CD14-positive monocyte (primary cell): ENCODE measurements around the gene DLEU7. TPM values are rescaled to one million over a fixed set of nuclear protein-coding genes. Genes with fewer than 3 reads are reported as not detected.

Experiments
- DNase-seq, 3 donors: peaks; one replicate each; pipeline ENCODE4 v3.0.0-alpha.2; 2011 to 2022
- H2AFZ ChIP-seq: 2 replicates; pipeline ENCODE4 v1.6.0; 2012; ENCODE audit warnings: mild to moderate bottlenecking, low read depth, low read length, inconsistent platforms; ENCODE audit not compliant: insufficient read depth, poor library complexity, severe bottlenecking
- H3K27ac ChIP-seq, 2 donors: 1 replicate in 1 of 2; 2 replicates in 1 of 2; pipeline ENCODE4 v1.5.1; 2012 to 2013; ENCODE audit warnings: low read length in 2 of 2, control low read depth in 1 of 2, inconsistent platforms in 1 of 2, low read depth in 1 of 2, mild to moderate bottlenecking in 1 of 2
- H3K27me3 ChIP-seq, 2 donors: one replicate each; pipeline versions ENCODE4 v1.6.0 to v1.6.1; 2011 to 2013; ENCODE audit warnings: low read length in 2 of 2; ENCODE audit not compliant: control insufficient read depth in 2 of 2, insufficient read depth in 2 of 2
- H3K36me3 ChIP-seq, 2 donors: replicated peaks in 1 of 2; 1 replicate in 1 of 2; 2 replicates in 1 of 2; pipeline versions ENCODE4 v1.5.1 to v1.6.1; 2012 to 2013; ENCODE audit warnings: low read length in 2 of 2, control low read depth in 1 of 2, inconsistent platforms in 1 of 2, mild to moderate bottlenecking in 1 of 2; ENCODE audit not compliant: insufficient read depth in 2 of 2, control insufficient read depth in 1 of 2
- H3K4me1 ChIP-seq, 2 donors: 1 replicate in 1 of 2; 2 replicates in 1 of 2; pipeline versions ENCODE4 v1.5.1 to v1.6.1; 2012 to 2013; ENCODE audit warnings: low read length in 2 of 2, control low read depth in 1 of 2, inconsistent platforms in 1 of 2, mild to moderate bottlenecking in 1 of 2, moderate library complexity in 1 of 2; ENCODE audit not compliant: insufficient read depth in 2 of 2, control insufficient read depth in 1 of 2
- H3K4me2 ChIP-seq: replicated peaks from 2 replicates; pipeline ENCODE3; 2012; ENCODE audit warnings: low read length, moderate library complexity, mild to moderate bottlenecking; ENCODE audit not compliant: poor library complexity, severe bottlenecking; ENCODE audit errors: extremely low read depth
- H3K4me3 ChIP-seq, 3 experiments: fragments of 200-600 bp in 1 of 3; sonication (generic) in 1 of 3; replicated peaks in 1 of 3; 1 replicate in 2 of 3; 2 replicates in 1 of 3; pipeline ENCODE4 v1.5.1; 2011 to 2013; ENCODE audit warnings: low read length in 3 of 3, mild to moderate bottlenecking in 3 of 3, control low read depth in 2 of 3, low read depth in 2 of 3, inconsistent platforms in 1 of 3, moderate library complexity in 1 of 3
- H3K79me2 ChIP-seq: 2 replicates; pipeline ENCODE4 v1.6.0; 2012; ENCODE audit warnings: mild to moderate bottlenecking, control low read depth, inconsistent platforms, low read length, moderate library complexity; ENCODE audit not compliant: insufficient read depth
- H3K9ac ChIP-seq: 2 replicates; pipeline ENCODE4 v1.6.0; 2017; ENCODE audit warnings: low read length, mild to moderate bottlenecking; ENCODE audit not compliant: insufficient read depth, poor library complexity, severe bottlenecking
- H3K9me3 ChIP-seq, 2 donors: replicated peaks in 1 of 2; 1 replicate in 1 of 2; 2 replicates in 1 of 2; pipeline versions ENCODE4 v1.5.1 to v1.6.1; 2012 to 2013; ENCODE audit warnings: low read length in 2 of 2, control low read depth in 1 of 2; ENCODE audit not compliant: control insufficient read depth in 1 of 2, insufficient read depth in 1 of 2
- H4K20me1 ChIP-seq: 2 replicates; pipeline ENCODE4 v1.6.0; 2012; ENCODE audit warnings: mild to moderate bottlenecking, low read length, control low read depth, moderate library complexity; ENCODE audit not compliant: insufficient read depth
- H3K27ac Mint-ChIP-seq, 7 donors: one replicate each; pipeline ENCODE4 v1.8.0; 2020; ENCODE audit warnings: mild to moderate bottlenecking in 7 of 7, mixed read lengths in 7 of 7, moderate library complexity in 6 of 7, inconsistent platforms in 2 of 7
- H3K27me3 Mint-ChIP-seq, 3 donors: one replicate each; pipeline ENCODE4 v1.8.0; 2021 to 2022; ENCODE audit warnings: low read depth in 3 of 3, mild to moderate bottlenecking in 3 of 3, mixed read lengths in 3 of 3, moderate library complexity in 3 of 3, inconsistent platforms in 1 of 3
- H3K36me3 Mint-ChIP-seq, 2 donors: one replicate each; pipeline ENCODE4 v1.8.0; 2020; ENCODE audit warnings: mixed read lengths in 2 of 2, inconsistent platforms in 1 of 2, mild to moderate bottlenecking in 1 of 2
- H3K4me1 Mint-ChIP-seq: one replicate; pipeline ENCODE4 v1.8.0; 2020; ENCODE audit warnings: mild to moderate bottlenecking, mixed read lengths
- H3K4me3 Mint-ChIP-seq, 2 donors: one replicate each; pipeline ENCODE4 v1.8.0; 2020; ENCODE audit warnings: mild to moderate bottlenecking in 2 of 2, mixed read lengths in 2 of 2, moderate library complexity in 1 of 2
- H3K9me3 Mint-ChIP-seq, 7 donors: one replicate each; pipeline ENCODE4 v1.8.0; 2020 to 2022; ENCODE audit warnings: mixed read lengths in 7 of 7, mild to moderate bottlenecking in 6 of 7, moderate library complexity in 6 of 7, inconsistent platforms in 2 of 7
- WGBS: methylation state at CpG from one replicate; pipeline ENCODE4 v1.1.5; 2013; ENCODE audit warnings: missing lambda C conversion rate; ENCODE audit not compliant: insufficient coverage; 5-methylcytosine and 5-hydroxymethylcytosine counted together
- intact Hi-C, 2 donors: fragments of 100-400 bp; cut with micrococcal nuclease; formaldehyde crosslinking; loops; one replicate each; pipeline versions ENCODE4 v1.15.0 to v1.15.1; 2023
- polyA plus RNA-seq, 3 donors: library from polyadenylated mRNA; depleted of rRNA in 1 of 3; unstranded in 2 of 3; stranded (reverse) in 1 of 3; fragments of 300-500 nt in 2 of 3; fragments of >200 nt in 1 of 3; fragmentation: Illumina TruSeq in 2 of 3; gene quantifications; 1 replicate in 2 of 3; 2 replicates in 1 of 3; pipeline ENCODE4 v1.2.3, GENCODE V29; 2012 to 2021
- TF ChIP-seq, protein P1 (sequence below): fragments of 200-600 bp; IDR thresholded peaks from one replicate; pipeline ENCODE4 v1.8.0; 2022; ENCODE audit warnings: antibody characterized with exemption, mild to moderate bottlenecking

Gene DLEU7
- polyA plus RNA-seq, 3 donors: 1.4 to 16.1 (median 13.0) TPM

DNA sequence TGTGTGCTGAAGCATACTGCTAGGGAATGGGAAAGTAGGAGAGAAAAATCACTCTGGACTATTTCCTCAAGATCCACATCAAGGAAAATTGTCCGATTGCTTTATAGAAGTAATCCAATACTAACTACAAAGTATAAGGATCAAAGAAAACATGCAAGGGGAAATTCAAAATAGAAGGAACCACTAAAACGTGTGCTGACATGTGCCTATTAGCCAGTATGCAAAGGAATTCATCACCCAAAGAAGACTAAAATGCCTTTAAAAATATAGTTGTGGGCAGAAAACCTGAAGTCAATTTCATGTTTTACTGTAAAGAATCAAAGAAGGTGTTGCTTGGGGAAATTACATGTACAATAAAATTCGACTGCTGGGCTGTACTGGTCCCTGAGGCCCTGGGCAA, 14.3 kb downstream of the DLEU7 start:
- peaks cover 22 to 32% of the 10 kb centered on the region in 2 donors for H3K4me1 ChIP-seq
- DNase-seq: no peak
- peaks cover 0 to 4% (median 0%) of the 10 kb centered on the region in 3 donors for H3K27me3 Mint-ChIP-seq
- no CpG with 5 or more reads among the region's 3 CpGs for WGBS
- H3K9me3 Mint-ChIP-seq: peaks cover 6 to 19% (median 11%) of the 10 kb centered on the region in 7 donors
- H3K27me3 ChIP-seq: no peaks in the 10 kb centered on the region
- no peak overlapping the region for H3K27ac Mint-ChIP-seq
- no peak overlapping the region for H2AFZ ChIP-seq
- no peaks in the 10 kb centered on the region for H3K36me3 ChIP-seq
- H4K20me1 ChIP-seq: no peaks in the 10 kb centered on the region
- TF ChIP-seq, protein P1, sequence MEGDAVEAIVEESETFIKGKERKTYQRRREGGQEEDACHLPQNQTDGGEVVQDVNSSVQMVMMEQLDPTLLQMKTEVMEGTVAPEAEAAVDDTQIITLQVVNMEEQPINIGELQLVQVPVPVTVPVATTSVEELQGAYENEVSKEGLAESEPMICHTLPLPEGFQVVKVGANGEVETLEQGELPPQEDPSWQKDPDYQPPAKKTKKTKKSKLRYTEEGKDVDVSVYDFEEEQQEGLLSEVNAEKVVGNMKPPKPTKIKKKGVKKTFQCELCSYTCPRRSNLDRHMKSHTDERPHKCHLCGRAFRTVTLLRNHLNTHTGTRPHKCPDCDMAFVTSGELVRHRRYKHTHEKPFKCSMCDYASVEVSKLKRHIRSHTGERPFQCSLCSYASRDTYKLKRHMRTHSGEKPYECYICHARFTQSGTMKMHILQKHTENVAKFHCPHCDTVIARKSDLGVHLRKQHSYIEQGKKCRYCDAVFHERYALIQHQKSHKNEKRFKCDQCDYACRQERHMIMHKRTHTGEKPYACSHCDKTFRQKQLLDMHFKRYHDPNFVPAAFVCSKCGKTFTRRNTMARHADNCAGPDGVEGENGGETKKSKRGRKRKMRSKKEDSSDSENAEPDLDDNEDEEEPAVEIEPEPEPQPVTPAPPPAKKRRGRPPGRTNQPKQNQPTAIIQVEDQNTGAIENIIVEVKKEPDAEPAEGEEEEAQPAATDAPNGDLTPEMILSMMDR: no peak
- H3K9ac ChIP-seq: no peak overlapping the region
- H3K9me3 ChIP-seq: no peaks in the 10 kb centered on the region
- H3K36me3 Mint-ChIP-seq: peaks cover 8 to 12% of the 10 kb centered on the region in 2 donors
- no peak overlapping the region for H3K4me3 ChIP-seq
- peaks cover 30% of the 10 kb centered on the region for H3K4me1 Mint-ChIP-seq
- H3K4me2 ChIP-seq: no peak overlapping the region
- H3K4me3 Mint-ChIP-seq: no peak overlapping the region
- intact Hi-C loops: no loop called here
- H3K27ac ChIP-seq: peak overlapping the region in 1 of 2 donors; percentile 15
- H3K79me2 ChIP-seq: no peaks in the 10 kb centered on the region

DNA sequence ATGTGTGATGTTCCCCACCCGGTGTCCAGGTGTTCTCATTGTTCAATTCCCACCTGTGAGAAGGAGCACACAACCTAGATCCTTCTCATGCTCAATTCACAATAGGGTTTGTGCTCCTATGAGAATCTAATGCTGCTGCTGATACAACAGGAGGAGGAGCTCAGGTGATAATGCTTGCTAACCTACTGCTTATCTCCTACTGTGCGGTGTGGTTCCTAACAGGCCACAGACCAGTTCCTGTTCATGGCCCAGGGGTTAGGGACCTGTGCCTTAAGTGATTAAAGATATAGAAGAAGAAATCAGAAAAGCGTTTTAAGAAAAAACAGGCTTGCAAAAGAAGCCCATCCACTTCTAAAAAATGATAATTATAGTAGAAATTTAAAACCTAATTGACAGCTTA, 17.5 kb downstream of the DLEU7 start:
- Histone ChIP-seq H3K4me1 (peaks cover 22 to 32% of the 10 kb centered on the region in 2 donors), H3K27me3 (no peaks in the 10 kb centered on the region), H2AFZ (no peak overlapping the region), H3K27ac (no peak overlapping the region), H3K9me3 (no peaks in the 10 kb centered on the region), H3K36me3 (no peaks in the 10 kb centered on the region), H3K4me3 (no peak overlapping the region), H3K4me2 (no peak overlapping the region), H3K79me2 (no peaks in the 10 kb centered on the region), H4K20me1 (no peaks in the 10 kb centered on the region), H3K9ac (no peak overlapping the region)
- no peak overlapping the region for H3K27ac Mint-ChIP-seq
- no peak overlapping the region for H3K4me3 Mint-ChIP-seq
- no peaks in the 10 kb centered on the region for H3K36me3 Mint-ChIP-seq
- no peaks in the 10 kb centered on the region for H3K27me3 Mint-ChIP-seq
- DNase-seq: no peak
- peaks cover 28% of the 10 kb centered on the region for H3K4me1 Mint-ChIP-seq
- peaks cover 0 to under 1% (median 0%) of the 10 kb centered on the region in 7 donors for H3K9me3 Mint-ChIP-seq
- TF ChIP-seq, protein P1: no peak
- WGBS: no CpG with 5 or more reads among the region's 3 CpGs
- intact Hi-C loops: no loop called here
